PC-3 (cell line): Measurements from ENCODE around the gene SYNJ2.

Source experiments
- CTCF ChIP-seq: fragments of 300-600 bp; sonication (generic); conservative IDR thresholded peaks from 2 replicates; pipeline ENCODE4 v1.5.1; 2017; ENCODE audit warnings: antibody characterized with exemption, low read depth, mild to moderate bottlenecking, low read length
- EZH2 ChIP-seq: fragments of 300-600 bp; sonication (generic); IDR thresholded peaks from one replicate; pipeline ENCODE4 v1.6.1; 2017; ENCODE audit warnings: antibody characterized with exemption, mild to moderate bottlenecking, low read length; ENCODE audit not compliant: unreplicated experiment

GRCh38 chr6:157967486-157967885, 14.2 kb upstream of the SYNJ2 start:
- TF ChIP-seq CTCF = no peak
- TF ChIP-seq EZH2 = no peak
